ENCODE results near the gene JPH4. TPM values are rescaled to one million over a fixed set of nuclear protein-coding genes. Genes with fewer than 3 reads are reported as not detected.

The JPH4 gene
- total and polyA plus RNA-seq, 8 donors, result 0.15 to 1.1 (median 0.47) TPM; not detected in 2

DNA sequence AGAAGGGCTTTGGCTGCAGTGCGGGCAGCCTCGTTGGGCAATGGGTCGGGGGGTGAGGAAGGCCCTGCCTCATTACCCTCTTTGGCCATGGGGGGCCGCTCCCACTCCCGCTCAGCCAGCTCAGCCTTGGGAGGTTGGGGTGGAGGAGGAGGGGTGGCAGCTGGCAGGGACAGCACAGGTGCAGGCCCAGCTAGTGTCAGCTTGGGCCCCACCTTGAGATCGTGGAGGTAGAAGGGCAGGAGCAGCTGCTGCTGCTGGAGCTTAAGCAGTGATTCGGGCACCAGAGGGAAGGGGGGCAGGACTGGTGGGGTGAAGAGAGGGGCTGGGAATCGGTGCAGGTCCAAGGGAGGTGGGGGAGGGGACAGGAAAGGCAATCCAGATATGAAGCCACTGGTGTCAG is 53.0 kb downstream of the JPH4 start:
- DNase-seq, result no peak
- no peaks in the 10 kb centered on the region for H3K9me3 ChIP-seq
- no peak for TF ChIP-seq EP300 (IDR thresholded peaks at IDR 0.05)
- TF ChIP-seq POLR2AphosphoS5 (IDR thresholded peaks at IDR 0.05), result no peak
- no peak for TF ChIP-seq POLR2A (IDR thresholded peaks at IDR 0.05)
- TF ChIP-seq, protein P1, sequence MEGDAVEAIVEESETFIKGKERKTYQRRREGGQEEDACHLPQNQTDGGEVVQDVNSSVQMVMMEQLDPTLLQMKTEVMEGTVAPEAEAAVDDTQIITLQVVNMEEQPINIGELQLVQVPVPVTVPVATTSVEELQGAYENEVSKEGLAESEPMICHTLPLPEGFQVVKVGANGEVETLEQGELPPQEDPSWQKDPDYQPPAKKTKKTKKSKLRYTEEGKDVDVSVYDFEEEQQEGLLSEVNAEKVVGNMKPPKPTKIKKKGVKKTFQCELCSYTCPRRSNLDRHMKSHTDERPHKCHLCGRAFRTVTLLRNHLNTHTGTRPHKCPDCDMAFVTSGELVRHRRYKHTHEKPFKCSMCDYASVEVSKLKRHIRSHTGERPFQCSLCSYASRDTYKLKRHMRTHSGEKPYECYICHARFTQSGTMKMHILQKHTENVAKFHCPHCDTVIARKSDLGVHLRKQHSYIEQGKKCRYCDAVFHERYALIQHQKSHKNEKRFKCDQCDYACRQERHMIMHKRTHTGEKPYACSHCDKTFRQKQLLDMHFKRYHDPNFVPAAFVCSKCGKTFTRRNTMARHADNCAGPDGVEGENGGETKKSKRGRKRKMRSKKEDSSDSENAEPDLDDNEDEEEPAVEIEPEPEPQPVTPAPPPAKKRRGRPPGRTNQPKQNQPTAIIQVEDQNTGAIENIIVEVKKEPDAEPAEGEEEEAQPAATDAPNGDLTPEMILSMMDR (IDR thresholded peaks at IDR 0.05), result no peak
- no peaks in the 10 kb centered on the region for H3K27me3 ChIP-seq
- H3K36me3 ChIP-seq, result peaks cover 0 to 21% (median 5%) of the 10 kb centered on the region in 4 donors
- no peaks in the 10 kb centered on the region for H3K4me1 ChIP-seq
- H3K4me3 ChIP-seq, result no peak overlapping the region
- 69 to 93% (median 85%) methylated on average over 7 to 8 of the region's 8 CpGs for WGBS, 5 donors
- intact Hi-C loops (cut with DNase I; ENCODE audit: low total_unique reads), result no loop called here
- no peak overlapping the region for H3K27ac ChIP-seq

DNA sequence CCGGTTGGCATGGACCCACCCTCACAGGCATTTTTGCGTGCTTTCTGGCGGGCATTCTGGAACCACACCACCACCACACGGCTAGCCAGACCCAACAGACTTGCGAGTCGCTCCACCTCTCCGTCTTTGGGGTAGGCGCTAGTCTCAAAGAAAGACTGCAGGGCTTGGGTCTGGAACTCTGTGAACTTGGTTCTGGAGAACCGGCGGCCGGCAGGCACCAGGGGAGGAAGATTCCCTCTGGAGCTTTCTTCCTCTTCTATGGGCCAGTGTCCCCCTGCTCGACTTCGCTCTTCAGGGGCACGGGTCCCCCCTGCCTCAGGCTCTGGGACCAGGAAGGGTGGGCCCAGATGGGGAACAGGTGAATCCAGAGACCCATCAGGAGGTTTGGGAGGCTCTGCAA is 53.6 kb downstream of the JPH4 start:
- DNase-seq, result no peak
- Histone ChIP-seq H3K27ac (no peak overlapping the region), H3K27me3 (no peaks in the 10 kb centered on the region), H3K36me3 (peaks cover 0 to 21% (median 5%) of the 10 kb centered on the region in 4 donors), H3K4me1 (no peaks in the 10 kb centered on the region), H3K4me3 (no peak overlapping the region), H3K9me3 (no peaks in the 10 kb centered on the region)
- 92 to 95% (median 94%) methylated on average over 13 to 14 of the region's 14 CpGs for WGBS, 5 donors
- TF ChIP-seq POLR2A (IDR thresholded peaks at IDR 0.05), result no peak
- TF ChIP-seq, protein P1 (IDR thresholded peaks at IDR 0.05), result no peak
- TF ChIP-seq EP300 (IDR thresholded peaks at IDR 0.05), result no peak
- no peak for TF ChIP-seq POLR2AphosphoS5 (IDR thresholded peaks at IDR 0.05)
- intact Hi-C loops (cut with DNase I; ENCODE audit: low total_unique reads), result no loop called here

- intact Hi-C loops (cut with DNase I; ENCODE audit: low total_unique reads), result no loop called here
- no peak for DNase-seq
- TF ChIP-seq POLR2A (IDR thresholded peaks at IDR 0.05) (no peak), POLR2AphosphoS5 (IDR thresholded peaks at IDR 0.05) (no peak), EP300 (IDR thresholded peaks at IDR 0.05) (no peak)
- TF ChIP-seq, protein P1 (IDR thresholded peaks at IDR 0.05), result no peak
- Histone ChIP-seq H3K27me3 (no peaks in the 10 kb centered on the region), H3K4me3 (no peak overlapping the region), H3K27ac (no peak overlapping the region), H3K4me1 (no peaks in the 10 kb centered on the region), H3K36me3 (peaks cover 0 to 21% (median 7%) of the 10 kb centered on the region in 4 donors), H3K9me3 (no peaks in the 10 kb centered on the region)
- WGBS, 5 donors, result 87 to 93% (median 89%) methylated on average over 11 to 16 of the region's 16 CpGs
Measured at GRCh38 chr14:23523229-23524016, 55.2 kb downstream of the JPH4 start.

DNA sequence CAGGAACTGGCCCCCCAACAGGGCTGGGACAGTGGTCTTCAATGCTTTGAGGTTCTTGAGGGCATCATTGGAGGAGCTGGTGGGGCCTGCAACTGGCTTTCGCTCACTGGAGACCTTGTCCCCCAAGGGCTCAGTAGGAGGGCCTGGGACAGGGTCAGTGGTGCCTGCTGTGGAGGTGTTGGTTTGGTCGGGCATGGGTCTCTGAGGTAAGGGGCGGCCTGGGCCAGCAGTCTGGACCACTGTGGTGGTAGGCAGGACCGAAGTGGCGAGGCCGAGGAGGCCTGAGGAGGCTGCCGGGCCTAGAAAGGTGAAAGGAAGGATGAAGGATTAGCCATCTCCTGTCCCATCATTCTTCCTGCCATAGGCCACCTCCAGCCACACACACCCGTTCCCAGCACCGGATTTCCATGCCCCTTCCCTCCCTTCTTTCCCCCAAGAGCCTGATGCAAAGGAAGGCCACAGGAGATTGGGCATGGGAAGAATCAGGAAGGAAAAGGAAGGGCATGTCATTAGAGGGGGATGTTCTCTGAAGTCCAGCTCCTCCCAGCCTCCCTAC is 55.9 kb downstream of the JPH4 start:
- no peaks in the 10 kb centered on the region for H3K4me1 ChIP-seq
- no peak for DNase-seq
- H3K4me3 ChIP-seq, result no peak overlapping the region
- no peaks in the 10 kb centered on the region for H3K9me3 ChIP-seq
- intact Hi-C loops (cut with DNase I; ENCODE audit: low total_unique reads), result no loop called here
- 83 to 92% (median 86%) methylated on average over 8 to 9 of the region's 9 CpGs for WGBS, 5 donors
- H3K27ac ChIP-seq, result no peak overlapping the region
- H3K36me3 ChIP-seq, result peaks cover 0 to 21% (median 7%) of the 10 kb centered on the region in 4 donors
- TF ChIP-seq EP300 (IDR thresholded peaks at IDR 0.05) (no peak), POLR2A (IDR thresholded peaks at IDR 0.05) (no peak), POLR2AphosphoS5 (IDR thresholded peaks at IDR 0.05) (no peak)
- TF ChIP-seq, protein P1 (IDR thresholded peaks at IDR 0.05), result no peak
- no peaks in the 10 kb centered on the region for H3K27me3 ChIP-seq

Data from stomach (tissue), 9 donors.